ENCODE measurements around the gene PAN3. TPM values are rescaled to one million over a fixed set of nuclear protein-coding genes. Genes with fewer than 3 reads are reported as not detected.

The PAN3 gene
- total RNA-seq, 1 experiment from 2014 or later: 48.5 TPM

- Mint-ChIP-seq H3K4me1 (peaks cover 4 to 13% of the 10 kb centered on the region in 2 experiments), H3K27me3 (ENCODE audit: low read depth) (no peaks in the 10 kb centered on the region), H3K9me3 (no peaks in the 10 kb centered on the region), H3K27ac (peak overlapping the region in 1 of 3 experiments; percentile 24; a peak in 1 of 7 replicates), H3K36me3 (ENCODE audit: insufficient read depth in 1 of 3, low read depth in 3 of 3) (peaks cover 16 to 20% (median 17%) of the 10 kb centered on the region in 3 experiments; a peak in 6 of 7 replicates), H3K4me3 (no peak overlapping the region)
- Histone ChIP-seq H3K79me1 (ENCODE audit: insufficient read depth, low read depth, low read length, poor library complexity, severe bottlenecking) (no peaks in the 10 kb centered on the region), H2BK5ac (ENCODE audit: insufficient read length, low read length) (no peak overlapping the region), H3K4me1 (ENCODE audit: insufficient read depth, low read length) (no peaks in the 10 kb centered on the region), H4K91ac (ENCODE audit: insufficient read length, low read depth, low read length) (no peak overlapping the region), H4K8ac (replicated peaks; ENCODE audit: insufficient read length, low read depth, low read length) (no peak overlapping the region), H3K18ac (ENCODE audit: insufficient read length, low read depth, low read length) (no peak overlapping the region), H2BK12ac (ENCODE audit: insufficient read length, low read depth, low read length) (no peak overlapping the region), H3K4ac (ENCODE audit: low read depth, low read length) (no peak overlapping the region), H3K14ac (ENCODE audit: insufficient read depth, low read length) (no peak overlapping the region), H3K23me2 (ENCODE audit: insufficient read length, low read depth, low read length, poor library complexity, severe bottlenecking) (no peaks in the 10 kb centered on the region), H3K27ac (ENCODE audit: insufficient read length, low read depth, low read length) (no peak overlapping the region), H3K79me2 (ENCODE audit: insufficient read depth, low read length) (no peaks in the 10 kb centered on the region), H3K27me3 (ENCODE audit: insufficient read depth, low read length) (no peaks in the 10 kb centered on the region), H3K23ac (ENCODE audit: insufficient read length, low read depth, low read length) (no peak overlapping the region), H3K4me2 (ENCODE audit: insufficient read depth, insufficient read length, low read length) (no peak overlapping the region), H2AK5ac (ENCODE audit: insufficient read length, low read length) (no peak overlapping the region), H2AFZ (ENCODE audit: low read length) (no peak overlapping the region), H2BK20ac (ENCODE audit: low read depth, low read length, poor library complexity, severe bottlenecking) (no peak overlapping the region), H3T11ph (ENCODE audit: low read length) (no peak overlapping the region), H4K20me1 (ENCODE audit: control insufficient read depth, insufficient read depth, insufficient read length) (no peaks in the 10 kb centered on the region), H3K56ac (ENCODE audit: insufficient read length, low read depth, low read length) (no peak overlapping the region), H3K9me3 (ENCODE audit: control insufficient read depth, low read depth, low read length) (no peaks in the 10 kb centered on the region), H3K9ac (ENCODE audit: extremely low read depth, insufficient read length, low read length) (no peak overlapping the region), H4K5ac (ENCODE audit: insufficient read length, low read depth, low read length) (no peak overlapping the region), H2BK120ac (ENCODE audit: low read depth, low read length, poor library complexity, severe bottlenecking) (no peak overlapping the region), H2BK15ac (ENCODE audit: low read depth, low read length) (no peak overlapping the region)
- DNase-seq: no peak
- TF ChIP-seq CTCF (conservative IDR thresholded peaks at IDR 0.05): no peak
- WGBS (ENCODE audit: extremely low coverage, insufficient read length, low lambda C conversion rate): no CpG with 5 or more reads among the region's 6 CpGs
Measured at GRCh38 chr13:28320209-28320608, 181.9 kb downstream of the PAN3 start.
